Endothelial cell of umbilical vein (primary cell): ENCODE results near the gene OR10H1. TPM values are rescaled to one million over a fixed set of nuclear protein-coding genes. Genes with fewer than 3 reads are reported as not detected.

Experiments used
- BruUV-seq: library from RNA; stranded (reverse); fragments of 400-500 nt; replicated peaks from 2 replicates; lab custom pipeline; 2021; lab: Mats Ljungman, UMichigan
- CTCF ChIA-PET: fragments of 300-600, 350-600 bp; sonication (Branson Sonifier 250); formaldehyde crosslinking; loops from one replicate; lab custom pipeline; 2021; ENCODE audit warnings: antibody characterized with exemption, inconsistent platforms; lab: Charles Lee
- POLR2A ChIA-PET: fragments of 300-600, 350-600 bp; sonication (Branson Sonifier 250); formaldehyde crosslinking; loops from one replicate; lab custom pipeline; 2021; ENCODE audit warnings: antibody characterized with exemption, inconsistent platforms; lab: Charles Lee
- DNase-seq: peaks from one replicate; pipeline ENCODE4 v3.0.0-alpha.2; 2011; ENCODE audit warnings: low read depth, low spot score
- FAIRE-seq: peaks from 2 replicates; lab custom pipeline; 2011; peaks lifted over from hg19 to GRCh38; lab: Jason Lieb, UNC
- H2AFZ ChIP-seq: 2 replicates; pipeline ENCODE4 v1.6.0; 2012; ENCODE audit warnings: low read depth, low read length, control low read depth, inconsistent platforms
- H3K27ac ChIP-seq: 2 replicates; pipeline ENCODE4 v1.5.1; 2011; ENCODE audit warnings: low read depth, mild to moderate bottlenecking, control low read depth, low read length, moderate library complexity; ENCODE audit not compliant: insufficient read depth
- H3K27me3 ChIP-seq, 2 experiments: 2 replicates each; pipeline versions ENCODE4 v1.6.0 to v1.6.1; 2011; ENCODE audit warnings: low read length in 2 of 2, mixed read lengths in 1 of 2; ENCODE audit not compliant: control insufficient read depth in 2 of 2, insufficient read depth in 2 of 2
- H3K36me3 ChIP-seq, 2 experiments: 2 replicates in 1 of 2; 3 replicates in 1 of 2; pipeline ENCODE4 v1.5.1; 2011; ENCODE audit warnings: low read length in 2 of 2, mild to moderate bottlenecking in 1 of 2, moderate library complexity in 1 of 2; ENCODE audit not compliant: control insufficient read depth in 2 of 2, insufficient read depth in 2 of 2; ENCODE audit errors: extremely low read depth in 1 of 2
- H3K4me1 ChIP-seq: 3 replicates; pipeline ENCODE4 v1.5.1; 2011; ENCODE audit warnings: mild to moderate bottlenecking, low read length; ENCODE audit not compliant: control insufficient read depth, insufficient read depth; ENCODE audit errors: extremely low read depth
- H3K4me2 ChIP-seq: 2 replicates; pipeline ENCODE4 v1.6.1; 2011; ENCODE audit warnings: low read length, control low read depth, mixed read lengths; ENCODE audit not compliant: insufficient read depth
- H3K4me3 ChIP-seq, 3 experiments: fragments of 200-600 bp in 1 of 3; sonication (generic), shearing (Covaris generic) in 1 of 3; replicated peaks in 1 of 3; 2 replicates each; pipeline ENCODE4 v1.5.1; 2011 to 2016; ENCODE audit warnings: control low read depth in 3 of 3, low read length in 3 of 3, mild to moderate bottlenecking in 2 of 3, inconsistent platforms in 1 of 3, low read depth in 1 of 3, moderate library complexity in 1 of 3; ENCODE audit not compliant: insufficient read depth in 1 of 3
- H3K79me2 ChIP-seq: 2 replicates; pipeline ENCODE4 v1.6.0; 2012; ENCODE audit warnings: low read length, inconsistent platforms; ENCODE audit not compliant: control insufficient read depth, insufficient read depth
- H3K9ac ChIP-seq: replicated peaks from 2 replicates; pipeline ENCODE3; 2011; ENCODE audit warnings: low read length, control low read depth; ENCODE audit not compliant: insufficient read depth; ENCODE audit errors: extremely low read depth
- H3K9me1 ChIP-seq: replicated peaks from 3 replicates; pipeline ENCODE4 v1.6.0; 2011; ENCODE audit warnings: mild to moderate bottlenecking, low read length; ENCODE audit not compliant: control insufficient read depth, insufficient read depth; ENCODE audit errors: extremely low read depth
- H3K9me3 ChIP-seq: replicated peaks from 2 replicates; pipeline ENCODE4 v1.5.1; 2012; ENCODE audit warnings: low read length, inconsistent platforms; ENCODE audit not compliant: control insufficient read depth, insufficient read depth
- H4K20me1 ChIP-seq: replicated peaks from 2 replicates; pipeline ENCODE3; 2011; ENCODE audit warnings: mild to moderate bottlenecking, low read length; ENCODE audit not compliant: control insufficient read depth, insufficient read depth; ENCODE audit errors: extremely low read depth
- CTCF ChIP-seq, 2 donors: IDR thresholded peaks; 1 replicate in 1 of 2; 2 replicates in 1 of 2; pipeline ENCODE4 v1.5.1; 2011; ENCODE audit warnings: low read length in 2 of 2, mild to moderate bottlenecking in 2 of 2, moderate library complexity in 2 of 2, control low read depth in 1 of 2, inconsistent platforms in 1 of 2, low read depth in 1 of 2; ENCODE audit not compliant: insufficient read depth in 1 of 2; ENCODE audit errors: extremely low read depth in 1 of 2
- EZH2 ChIP-seq: IDR thresholded peaks from 2 replicates; pipeline ENCODE4 v1.6.1; 2012; ENCODE audit warnings: borderline replicate concordance, low read depth, mild to moderate bottlenecking, moderate library complexity, low read length, inconsistent platforms; ENCODE audit not compliant: severe bottlenecking
- FOS ChIP-seq: IDR thresholded peaks from 2 replicates; pipeline ENCODE4 v1.6.1; 2011; ENCODE audit warnings: mild to moderate bottlenecking, low read length, moderate library complexity, borderline replicate concordance; ENCODE audit not compliant: insufficient read depth
- GATA2 ChIP-seq: IDR thresholded peaks from 2 replicates; pipeline ENCODE4 v1.7.0; 2011; ENCODE audit warnings: low read depth, mild to moderate bottlenecking, moderate library complexity, mixed read lengths, low read length; ENCODE audit not compliant: insufficient read length, insufficient read depth
- JUN ChIP-seq: IDR thresholded peaks from 2 replicates; pipeline ENCODE4 v1.6.1; 2011; ENCODE audit warnings: borderline replicate concordance, low read depth; ENCODE audit not compliant: insufficient read length, insufficient read depth
- MAX ChIP-seq: IDR thresholded peaks from 2 replicates; pipeline ENCODE4 v1.6.1; 2011; ENCODE audit not compliant: insufficient read depth, insufficient read length
- MYC ChIP-seq: IDR thresholded peaks from one replicate; pipeline ENCODE4 v1.6.1; 2011; ENCODE audit warnings: mild to moderate bottlenecking, low read depth, low read length
- POLR2A ChIP-seq: IDR thresholded peaks from 2 replicates; pipeline ENCODE4 v1.6.1; 2012; ENCODE audit warnings: low read depth, mild to moderate bottlenecking, control low read depth, low read length
- POLR2AphosphoS5 ChIP-seq: IDR thresholded peaks from 2 replicates; pipeline ENCODE4 v1.6.1; 2012; ENCODE audit warnings: low read depth, mild to moderate bottlenecking, control low read depth, low read length, moderate library complexity; ENCODE audit not compliant: insufficient read depth
- dilution Hi-C: fragments of 300-500 bp; cut with MboI; formaldehyde crosslinking; loops from one replicate; pipeline ENCODE4 v1.15.0; 2019; ENCODE audit warnings: low sequenced_read_pairs; ENCODE audit not compliant: extremely low pct_ligation_motif_present
- intact Hi-C: fragments of 100-400 bp; cut with micrococcal nuclease; formaldehyde crosslinking; loops from one replicate; pipeline ENCODE4 v1.10.0; 2022
- polyA plus RNA-seq, 4 experiments: library from polyadenylated mRNA; depleted of rRNA in 3 of 4; stranded (reverse) in 3 of 4; unstranded in 1 of 4; fragments of >200 nt; gene quantifications; 2 replicates each; pipeline versions ENCODE4 v1.2.1 to v1.2.3, GENCODE V29; 2011 to 2012; ENCODE audit warnings: missing spikeins in 1 of 4
- total RNA-seq: library from RNA; stranded (reverse); gene quantifications from 2 replicates; pipeline ENCODE4 v1.2.3, GENCODE V29; 2021

OR10H1 gene
- total and polyA plus RNA-seq, 2 donors (not counting 3 experiments of a cell fraction or from before 2014, with no cell fraction given): not detected

GRCh38 chr19:15779756-15780476 lies 35.5 kb downstream of the OR10H1 start:
- H3K27ac ChIP-seq: no peak overlapping the region
- intact Hi-C loops: no loop called here
- DNase-seq (no peak), FAIRE-seq (no peak)
- no peaks in the 10 kb centered on the region for H3K9me3 ChIP-seq
- no peaks in the 10 kb centered on the region for H3K79me2 ChIP-seq
- dilution Hi-C loops: no loop called here
- H3K36me3 ChIP-seq: no peaks in the 10 kb centered on the region
- H2AFZ ChIP-seq: no peak overlapping the region
- H4K20me1 ChIP-seq: no peaks in the 10 kb centered on the region
- H3K9me1 ChIP-seq: no peaks in the 10 kb centered on the region
- no peak overlapping the region for H3K9ac ChIP-seq
- no peak overlapping the region for H3K4me3 ChIP-seq
- no peaks in the 10 kb centered on the region for H3K4me1 ChIP-seq
- no peak for TF ChIP-seq CTCF (IDR thresholded peaks at IDR 0.05; ENCODE audit: extremely low read depth in 1 of 2, insufficient read depth in 1 of 2, low read depth in 1 of 2, low read length in 2 of 2)
- no peak for TF ChIP-seq FOS
- no peak for TF ChIP-seq POLR2A
- no peak for TF ChIP-seq MYC
- no peak for TF ChIP-seq MAX
- no peak for TF ChIP-seq EZH2
- TF ChIP-seq POLR2AphosphoS5: no peak
- TF ChIP-seq JUN: no peak
- no peak for TF ChIP-seq GATA2
- no peaks in the 10 kb centered on the region for H3K27me3 ChIP-seq
- CTCF ChIA-PET: no interaction called here
- no TSS peak for BruUV-seq
- no peak overlapping the region for H3K4me2 ChIP-seq
- POLR2A ChIA-PET: no interaction called here
